RPMI7951 (cell line): ENCODE data around the gene COA8. TPM values are rescaled to one million over a fixed set of nuclear protein-coding genes. Genes with fewer than 3 reads are reported as not detected.

Experiments
- DNase-seq: peaks from one replicate; pipeline ENCODE4 v3.0.0-alpha.2; 2012; ENCODE audit warnings: low read depth
- total RNA-seq: library from RNA; depleted of rRNA; stranded (reverse); fragments of >200 nt; shearing (Covaris generic); gene quantifications from 2 replicates; pipeline ENCODE4 v1.2.3, GENCODE V29; 2014

COA8 gene
- total RNA-seq, 1 experiment from 2014 or later, result 28.4 TPM

- DNase-seq, result no peak
These were observed 14.1 kb upstream of the COA8 start for GRCh38 chr14:103548463-103549351.

GRCh38 chr14:103549361-103550311 is 13.1 kb upstream of the COA8 start:
- no peak for DNase-seq

GRCh38 chr14:103550451-103551337 is 12.1 kb upstream of the COA8 start:
- no peak for DNase-seq

GRCh38 chr14:103551338-103551762 is 11.4 kb upstream of the COA8 start:
- DNase-seq, result no peak

GRCh38 chr14:103552011-103552845 is 10.5 kb upstream of the COA8 start:
- peak; percentile 58 for DNase-seq

- DNase-seq, result no peak
These were observed 9.9 kb upstream of the COA8 start for GRCh38 chr14:103552846-103553210.

- DNase-seq, result no peak
These were observed 7.0 kb upstream of the COA8 start for GRCh38 chr14:103555559-103556337.

- DNase-seq, result no peak
These were observed 5.6 kb upstream of the COA8 start for GRCh38 chr14:103556946-103557758.

- no peak for DNase-seq
These were observed 4.5 kb upstream of the COA8 start for GRCh38 chr14:103558071-103558882.

- no peak for DNase-seq
These were observed 3.0 kb upstream of the COA8 start for GRCh38 chr14:103559766-103560165.

- no peak for DNase-seq
These were observed 2.1 kb upstream of the COA8 start for GRCh38 chr14:103560691-103561090.

GRCh38 chr14:103561381-103562178 is 1.2 kb upstream of the COA8 start:
- DNase-seq, result peak; percentile 45

GRCh38 chr14:103562179-103562428 is 656 bp upstream of the COA8 start:
- peak; percentile 47 for DNase-seq

GRCh38 chr14:103563226-103563620 is 463 bp downstream of the COA8 start:
- DNase-seq, result no peak

GRCh38 chr14:103563844-103564505 is 1.2 kb downstream of the COA8 start:
- no peak for DNase-seq

- DNase-seq, result no peak
These were observed 6.2 kb downstream of the COA8 start for GRCh38 chr14:103568952-103569351.

- DNase-seq, result no peak
These were observed 6.6 kb downstream of the COA8 start for GRCh38 chr14:103569408-103569807.
